Adrenal gland (tissue), 12 donors: Measurements from ENCODE around the gene DIAPH2. TPM values are rescaled to one million over a fixed set of nuclear protein-coding genes. Genes with fewer than 3 reads are reported as not detected.

Source experiments
- DNase-seq, 7 donors: peaks; one replicate each; pipeline ENCODE4 v3.0.0-alpha.2; 2019 to 2020
- H3K27ac ChIP-seq, 5 donors: fragments of 200-600 bp; sonication (generic) in 4 of 5; 1 replicate in 3 of 5; 2 replicates in 2 of 5; pipeline versions ENCODE4 v1.5.1 to v1.8.0; 2016 to 2020; ENCODE audit warnings: mild to moderate bottlenecking in 1 of 5
- H3K27me3 ChIP-seq: fragments of 200-600 bp; 2 replicates; pipeline ENCODE4 v1.8.0; 2021
- H3K36me3 ChIP-seq, 2 donors: fragments of 200-600 bp; replicated peaks in 1 of 2; 1 replicate in 1 of 2; 2 replicates in 1 of 2; pipeline versions ENCODE4 v1.5.1 to v1.8.0; 2018 to 2022
- H3K4me1 ChIP-seq, 2 donors: fragments of 200-600 bp; replicated peaks in 1 of 2; 1 replicate in 1 of 2; 2 replicates in 1 of 2; pipeline versions ENCODE4 v1.5.1 to v1.8.0; 2018 to 2021
- H3K4me3 ChIP-seq, 4 donors: fragments of 200-600 bp; sonication (generic) in 3 of 4; one replicate each; pipeline ENCODE4 v1.5.1; 2016 to 2018
- H3K9me3 ChIP-seq, 3 donors: fragments of 200-600 bp; sonication (generic) in 1 of 3; replicated peaks in 1 of 3; 1 replicate in 2 of 3; 2 replicates in 1 of 3; pipeline versions ENCODE4 v1.5.1 to v1.8.0; 2016 to 2021
- POLR2A ChIP-seq, 2 donors: fragments of 450-650 bp; IDR thresholded peaks; one replicate each; pipeline ENCODE4 v1.6.1; 2017; ENCODE audit warnings: antibody characterized with exemption in 2 of 2, mild to moderate bottlenecking in 2 of 2, moderate library complexity in 1 of 2
- WGBS, 4 donors: extraction: QIAGEN DNeasy Blood & Tissue Kit in 2 of 4; methylation state at CpG; one replicate each; pipeline versions ENCODE4 v1.1.5 to v1.1.7; 2013 to 2017; 5-methylcytosine and 5-hydroxymethylcytosine counted together
- intact Hi-C, 2 donors: fragments of 100-400 bp; cut with DNase I; formaldehyde crosslinking; loops; one replicate each; pipeline versions ENCODE4 v1.14.1 to v1.15.0; 2022 to 2023
- polyA plus RNA-seq, 3 donors: library from polyadenylated mRNA; stranded (reverse); fragments of 200-250 nt in 2 of 3; fragments of 350-450 nt in 1 of 3; fragmentation: Illumina TruSeq in 1 of 3; extraction: RNeasy Lipid Tissue Mini Kit (QIAGEN cat#74804) in 1 of 3; gene quantifications; one replicate each; pipeline ENCODE4 v1.2.3, GENCODE V29; 2013 to 2014
- total RNA-seq, 9 donors: library from RNA; depleted of rRNA in 4 of 9; stranded (reverse); fragments of >200 nt in 4 of 9; fragments of 120-200 nt in 1 of 9; fragmentation: NEBNext Ultra II Directional in 1 of 9; extraction: Animal tissue kit (Norgen Biotek cat#: 25700) in 1 of 9; gene quantifications; one replicate each; pipeline versions ENCODE4 v1.1.0 to v1.2.4, GENCODE V29; 2013 to 2023
- TF ChIP-seq, protein P1 (sequence below), 6 experiments: fragments of 450-650 bp in 4 of 6; fragments of 200-600 bp in 2 of 6; sonication (generic) in 1 of 6; IDR thresholded peaks; 1 replicate in 5 of 6; 2 replicates in 1 of 6; pipeline versions ENCODE4 v1.5.1 to v1.8.0; 2016 to 2021; ENCODE audit warnings: antibody characterized with exemption in 6 of 6, mild to moderate bottlenecking in 2 of 6, moderate library complexity in 1 of 6
- donor health status: healthy with polysubstance abuse.
- donor health status: Bipolar disorder and iron deficiency.
- donor health status: DM: yes; HTN: yes; CAD: no.
- donor health status: DM: no; HTN: no; CAD: no.
- donor health status: DM: no; HTN: no; CAD: no.
- donor health status: DM: yes; HTN: yes; CAD: no.

The DIAPH2 gene
- total and polyA plus RNA-seq, 12 donors: 3.2 to 33.3 (median 12.3) TPM

DNA sequence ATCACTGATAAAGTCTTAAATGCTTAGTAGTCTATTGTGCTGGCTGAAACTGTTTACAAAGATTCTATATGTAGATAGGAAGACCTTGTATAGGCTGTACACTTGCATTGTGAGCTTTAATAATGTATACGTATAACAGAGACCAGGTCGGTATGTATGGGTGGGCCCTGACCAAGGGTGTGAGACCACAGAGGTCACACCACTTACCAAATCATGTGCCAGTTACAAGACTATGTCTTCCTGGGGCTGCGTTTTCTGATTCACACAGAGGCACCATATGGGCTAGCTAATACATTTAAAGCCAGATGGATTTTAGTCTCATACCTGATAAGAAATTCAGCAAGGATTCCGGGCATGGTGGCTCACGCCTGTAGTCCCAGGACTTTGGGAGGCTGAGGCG lies 8.8 kb downstream of the DIAPH2 start:
- intact Hi-C loops: no loop called here
- no peaks in the 10 kb centered on the region for H3K9me3 ChIP-seq
- no peak for TF ChIP-seq POLR2A (IDR thresholded peaks at IDR 0.05)
- TF ChIP-seq, protein P1, sequence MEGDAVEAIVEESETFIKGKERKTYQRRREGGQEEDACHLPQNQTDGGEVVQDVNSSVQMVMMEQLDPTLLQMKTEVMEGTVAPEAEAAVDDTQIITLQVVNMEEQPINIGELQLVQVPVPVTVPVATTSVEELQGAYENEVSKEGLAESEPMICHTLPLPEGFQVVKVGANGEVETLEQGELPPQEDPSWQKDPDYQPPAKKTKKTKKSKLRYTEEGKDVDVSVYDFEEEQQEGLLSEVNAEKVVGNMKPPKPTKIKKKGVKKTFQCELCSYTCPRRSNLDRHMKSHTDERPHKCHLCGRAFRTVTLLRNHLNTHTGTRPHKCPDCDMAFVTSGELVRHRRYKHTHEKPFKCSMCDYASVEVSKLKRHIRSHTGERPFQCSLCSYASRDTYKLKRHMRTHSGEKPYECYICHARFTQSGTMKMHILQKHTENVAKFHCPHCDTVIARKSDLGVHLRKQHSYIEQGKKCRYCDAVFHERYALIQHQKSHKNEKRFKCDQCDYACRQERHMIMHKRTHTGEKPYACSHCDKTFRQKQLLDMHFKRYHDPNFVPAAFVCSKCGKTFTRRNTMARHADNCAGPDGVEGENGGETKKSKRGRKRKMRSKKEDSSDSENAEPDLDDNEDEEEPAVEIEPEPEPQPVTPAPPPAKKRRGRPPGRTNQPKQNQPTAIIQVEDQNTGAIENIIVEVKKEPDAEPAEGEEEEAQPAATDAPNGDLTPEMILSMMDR (IDR thresholded peaks at IDR 0.05): no peak
- no peaks in the 10 kb centered on the region for H3K4me1 ChIP-seq
- DNase-seq: no peak
- no peak overlapping the region for H3K4me3 ChIP-seq
- H3K36me3 ChIP-seq: no peaks in the 10 kb centered on the region
- 80 to 94% (median 86%) methylated on average over 2 to 6 of the region's 6 CpGs for WGBS, 4 donors
- no peak overlapping the region for H3K27ac ChIP-seq
- no peaks in the 10 kb centered on the region for H3K27me3 ChIP-seq

DNA sequence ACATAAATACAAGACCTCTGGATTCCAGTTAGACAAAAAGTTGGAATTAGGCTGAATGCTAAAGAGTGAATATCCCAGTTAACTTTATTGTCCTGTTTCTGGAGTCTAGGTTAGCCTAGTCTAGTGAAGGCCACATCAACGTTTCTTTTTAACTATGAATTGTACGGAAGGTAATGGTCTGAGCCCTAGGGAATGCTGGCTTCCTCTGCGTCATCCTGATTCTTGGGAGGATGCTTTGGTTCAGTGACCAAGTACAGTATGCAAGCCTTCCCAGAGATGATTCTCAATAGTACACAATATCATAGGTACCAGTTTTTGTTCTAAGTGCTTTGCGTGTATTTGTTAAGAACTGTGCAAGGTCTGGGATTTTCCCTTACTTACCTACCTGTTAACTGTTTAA lies 11.8 kb downstream of the DIAPH2 start:
- intact Hi-C loops: no loop called here
- peaks cover 4% of the 10 kb centered on the region for H3K27me3 ChIP-seq
- no peak overlapping the region for H3K27ac ChIP-seq
- no peak overlapping the region for H3K4me3 ChIP-seq
- no peaks in the 10 kb centered on the region for H3K4me1 ChIP-seq
- DNase-seq: no peak
- WGBS, 4 donors: 81 to 100% (median 88%) methylated on average over 4 of the region's 4 CpGs
- H3K9me3 ChIP-seq: no peaks in the 10 kb centered on the region
- TF ChIP-seq, protein P1 (IDR thresholded peaks at IDR 0.05): no peak
- TF ChIP-seq POLR2A (IDR thresholded peaks at IDR 0.05): no peak
- no peaks in the 10 kb centered on the region for H3K36me3 ChIP-seq

DNA sequence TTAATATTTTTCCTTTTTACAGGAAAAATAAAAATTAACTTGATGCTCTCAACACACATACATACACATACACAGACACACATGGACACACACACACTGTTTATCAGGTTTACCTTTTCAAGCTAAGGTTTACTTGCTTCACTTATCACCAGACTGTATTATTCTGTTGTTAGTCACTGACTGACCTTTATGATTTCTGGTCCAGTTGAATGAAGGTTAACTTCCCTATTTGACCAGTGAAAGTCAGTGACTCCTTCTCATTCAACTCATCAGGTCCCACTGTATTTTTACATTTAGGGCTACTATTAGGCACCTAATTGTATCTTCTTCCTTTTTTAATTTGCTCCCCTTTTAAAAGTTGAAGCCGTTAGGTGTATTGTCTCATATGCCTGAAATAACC lies 16.0 kb downstream of the DIAPH2 start:
- no peak overlapping the region for H3K27ac ChIP-seq
- H3K27me3 ChIP-seq: peaks cover 11% of the 10 kb centered on the region
- no peak overlapping the region for H3K4me3 ChIP-seq
- no peaks in the 10 kb centered on the region for H3K4me1 ChIP-seq
- intact Hi-C loops: no loop called here
- no peak for DNase-seq
- no peaks in the 10 kb centered on the region for H3K36me3 ChIP-seq
- WGBS, 4 donors: 76 to 90% (median 86%) methylated on average over 1 of the region's 1 CpG
- TF ChIP-seq POLR2A (IDR thresholded peaks at IDR 0.05): no peak
- TF ChIP-seq, protein P1 (IDR thresholded peaks at IDR 0.05): no peak
- no peaks in the 10 kb centered on the region for H3K9me3 ChIP-seq

DNA sequence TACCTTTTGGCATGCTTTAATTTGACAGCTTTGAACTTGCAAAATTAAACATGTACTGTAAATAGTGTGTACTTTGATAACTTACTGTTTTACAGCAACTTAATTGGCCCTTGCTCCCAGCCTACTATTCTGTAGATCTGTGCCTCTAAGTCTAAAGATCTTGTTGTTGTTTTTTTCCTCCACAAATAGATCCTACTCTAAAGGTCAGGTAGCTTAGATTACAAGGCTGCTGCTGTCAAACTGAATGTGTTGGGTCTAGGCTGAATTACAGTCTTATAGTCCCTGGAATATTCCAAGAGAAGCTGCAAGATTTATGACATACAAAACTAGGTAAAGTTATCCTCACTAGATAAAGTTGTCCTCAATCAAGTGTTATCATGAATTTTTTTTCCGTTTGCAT lies 18.7 kb downstream of the DIAPH2 start:
- Histone ChIP-seq H3K27me3 (peaks cover 11% of the 10 kb centered on the region), H3K9me3 (no peaks in the 10 kb centered on the region), H3K36me3 (no peaks in the 10 kb centered on the region), H3K27ac (no peak overlapping the region), H3K4me3 (no peak overlapping the region), H3K4me1 (no peaks in the 10 kb centered on the region)
- intact Hi-C loops: no loop called here
- 36 to 67% (median 52%) methylated on average over 1 of the region's 1 CpG for WGBS, 4 donors
- no peak for DNase-seq
- no peak for TF ChIP-seq POLR2A (IDR thresholded peaks at IDR 0.05)
- TF ChIP-seq, protein P1 (IDR thresholded peaks at IDR 0.05): no peak
